ENCODE measurements around the gene NFKBIL1. TPM values are rescaled to one million over a fixed set of nuclear protein-coding genes. Genes with fewer than 3 reads are reported as not detected.

NFKBIL1 gene
- total RNA-seq, 1 donor from 2014 or later: 29.6 TPM

DNA sequence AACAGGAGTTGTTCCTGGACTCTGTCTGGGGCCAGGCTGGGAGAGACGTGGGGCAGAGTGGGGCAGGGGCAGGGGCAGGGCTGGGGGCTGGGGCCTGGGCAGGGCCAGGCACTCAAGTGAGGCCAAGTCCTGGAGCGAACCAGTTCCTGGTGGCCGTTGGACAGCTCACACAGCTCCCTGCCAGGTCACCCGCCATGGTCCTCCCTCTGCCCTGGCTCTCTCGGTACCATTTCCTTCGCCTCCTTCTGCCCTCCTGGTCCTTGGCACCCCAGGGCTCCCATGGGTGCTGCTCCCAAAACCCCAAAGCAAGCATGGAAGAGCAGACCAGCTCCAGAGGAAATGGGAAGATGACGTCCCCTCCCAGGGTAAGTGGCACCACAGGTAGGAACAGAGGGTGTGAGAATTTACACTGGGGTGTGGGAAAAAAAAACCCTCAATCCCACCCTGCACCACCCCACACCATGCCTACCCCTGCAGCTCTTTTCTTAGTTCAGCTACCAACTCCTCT lies 18.5 kb upstream of the NFKBIL1 start, which contains the start of gene MCCD1:
MCCD1 (plus strand) TSS at position 142 of the 508 bp plus-strand sequence; CDS start at position 195, 53 bp downstream.
- H3K4me3 Mint-ChIP-seq (ENCODE audit: unreplicated experiment): no peak within 1 kb of the TSS

DNA sequence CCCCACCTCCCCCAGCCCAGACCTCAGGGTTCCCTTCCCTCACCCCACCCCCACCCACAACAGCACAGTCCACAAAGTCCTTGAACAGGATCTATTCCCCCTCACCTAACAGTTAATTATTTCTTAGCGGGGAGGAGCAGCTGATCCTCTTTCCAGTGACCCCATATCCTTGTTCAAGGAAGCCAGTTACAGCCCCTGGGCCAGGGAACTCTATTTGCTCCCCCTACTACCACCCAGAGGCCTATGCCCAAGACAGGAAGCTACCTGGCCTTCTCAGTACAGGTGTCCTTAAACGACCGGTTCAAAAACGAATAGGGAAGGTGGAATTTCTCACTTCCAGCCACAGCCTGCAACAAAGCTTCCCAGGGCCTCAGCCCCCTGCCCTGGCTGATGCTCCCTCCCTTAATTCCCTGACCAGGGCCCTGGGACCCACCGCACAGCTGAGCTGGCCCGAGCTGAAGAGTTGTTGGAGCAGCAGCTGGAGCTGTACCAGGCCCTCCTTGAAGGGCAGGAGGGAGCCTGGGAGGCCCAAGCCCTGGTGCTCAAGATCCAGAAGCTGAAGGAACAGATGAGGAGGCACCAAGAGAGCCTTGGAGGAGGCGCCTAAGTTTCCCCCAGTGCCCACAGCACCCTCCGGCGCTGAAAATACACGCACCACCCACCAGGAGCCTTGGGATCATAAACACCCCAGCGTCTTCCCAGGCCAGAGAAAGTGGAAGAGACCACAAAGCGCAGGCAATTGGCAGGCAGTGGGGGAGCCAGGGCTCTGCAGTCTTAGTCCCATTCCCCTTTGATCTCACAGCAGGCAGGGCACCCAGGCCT lies 17.9 kb upstream of the NFKBIL1 start:
- Mint-ChIP-seq H3K4me1 (ENCODE audit: low read depth) (peaks cover 7% of the 10 kb centered on the region), H3K9me3 (ENCODE audit: low read depth) (no peaks in the 10 kb centered on the region), H3K27me3 (ENCODE audit: low read depth) (no peaks in the 10 kb centered on the region), H3K4me3 (ENCODE audit: unreplicated experiment) (no peak overlapping the region), H3K27ac (ENCODE audit: unreplicated experiment) (no peak overlapping the region), H3K36me3 (ENCODE audit: low read depth) (peaks cover 30% of the 10 kb centered on the region)
- TF ChIP-seq, protein P1, sequence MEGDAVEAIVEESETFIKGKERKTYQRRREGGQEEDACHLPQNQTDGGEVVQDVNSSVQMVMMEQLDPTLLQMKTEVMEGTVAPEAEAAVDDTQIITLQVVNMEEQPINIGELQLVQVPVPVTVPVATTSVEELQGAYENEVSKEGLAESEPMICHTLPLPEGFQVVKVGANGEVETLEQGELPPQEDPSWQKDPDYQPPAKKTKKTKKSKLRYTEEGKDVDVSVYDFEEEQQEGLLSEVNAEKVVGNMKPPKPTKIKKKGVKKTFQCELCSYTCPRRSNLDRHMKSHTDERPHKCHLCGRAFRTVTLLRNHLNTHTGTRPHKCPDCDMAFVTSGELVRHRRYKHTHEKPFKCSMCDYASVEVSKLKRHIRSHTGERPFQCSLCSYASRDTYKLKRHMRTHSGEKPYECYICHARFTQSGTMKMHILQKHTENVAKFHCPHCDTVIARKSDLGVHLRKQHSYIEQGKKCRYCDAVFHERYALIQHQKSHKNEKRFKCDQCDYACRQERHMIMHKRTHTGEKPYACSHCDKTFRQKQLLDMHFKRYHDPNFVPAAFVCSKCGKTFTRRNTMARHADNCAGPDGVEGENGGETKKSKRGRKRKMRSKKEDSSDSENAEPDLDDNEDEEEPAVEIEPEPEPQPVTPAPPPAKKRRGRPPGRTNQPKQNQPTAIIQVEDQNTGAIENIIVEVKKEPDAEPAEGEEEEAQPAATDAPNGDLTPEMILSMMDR (IDR thresholded peaks at IDR 0.05): no peak
- DNase-seq (ENCODE audit: low spot score): no peak

More for the DNA sequence above, 18.5 kb upstream of the NFKBIL1 start, which contains the start of gene MCCD1:
- TF ChIP-seq, protein P1 (IDR thresholded peaks at IDR 0.05): no peak
- peaks cover 28% of the 10 kb centered on the region for H3K36me3 Mint-ChIP-seq (ENCODE audit: low read depth)
- H3K4me1 Mint-ChIP-seq (ENCODE audit: low read depth): peaks cover 7% of the 10 kb centered on the region
- H3K9me3 Mint-ChIP-seq (ENCODE audit: low read depth): no peaks in the 10 kb centered on the region
- H3K27me3 Mint-ChIP-seq (ENCODE audit: low read depth): no peaks in the 10 kb centered on the region
- peak within 1 kb of the TSS; percentile 81 for H3K27ac Mint-ChIP-seq (ENCODE audit: unreplicated experiment)
- DNase-seq (ENCODE audit: low spot score): no peak

DNA sequence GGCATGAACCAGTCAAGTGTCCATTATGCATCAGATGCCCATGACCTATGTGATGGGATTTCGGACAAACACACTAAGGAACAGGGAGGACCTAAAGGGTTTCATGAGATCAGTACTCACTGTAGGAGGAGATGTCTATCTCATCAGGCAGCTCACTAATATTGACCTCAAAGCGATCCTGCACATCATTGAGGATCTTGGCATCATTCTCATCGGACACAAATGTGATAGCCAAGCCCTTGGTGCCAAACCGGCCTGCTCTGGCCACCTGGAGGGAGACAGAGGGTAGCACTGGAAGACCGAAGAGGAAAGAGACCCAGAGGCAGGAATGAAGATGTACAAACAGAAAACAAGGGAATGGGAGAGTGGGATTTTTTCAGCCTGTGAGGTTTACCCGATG lies 16.7 kb upstream of the NFKBIL1 start:
- H3K4me3 Mint-ChIP-seq (ENCODE audit: unreplicated experiment): no peak overlapping the region
- DNase-seq (ENCODE audit: low spot score): no peak
- H3K4me1 Mint-ChIP-seq (ENCODE audit: low read depth): peaks cover 7% of the 10 kb centered on the region
- H3K36me3 Mint-ChIP-seq (ENCODE audit: low read depth): peaks cover 39% of the 10 kb centered on the region
- no peaks in the 10 kb centered on the region for H3K9me3 Mint-ChIP-seq (ENCODE audit: low read depth)
- H3K27me3 Mint-ChIP-seq (ENCODE audit: low read depth): no peaks in the 10 kb centered on the region
- TF ChIP-seq, protein P1 (IDR thresholded peaks at IDR 0.05): no peak
- H3K27ac Mint-ChIP-seq (ENCODE audit: unreplicated experiment): peak overlapping the region; percentile 30

DNA sequence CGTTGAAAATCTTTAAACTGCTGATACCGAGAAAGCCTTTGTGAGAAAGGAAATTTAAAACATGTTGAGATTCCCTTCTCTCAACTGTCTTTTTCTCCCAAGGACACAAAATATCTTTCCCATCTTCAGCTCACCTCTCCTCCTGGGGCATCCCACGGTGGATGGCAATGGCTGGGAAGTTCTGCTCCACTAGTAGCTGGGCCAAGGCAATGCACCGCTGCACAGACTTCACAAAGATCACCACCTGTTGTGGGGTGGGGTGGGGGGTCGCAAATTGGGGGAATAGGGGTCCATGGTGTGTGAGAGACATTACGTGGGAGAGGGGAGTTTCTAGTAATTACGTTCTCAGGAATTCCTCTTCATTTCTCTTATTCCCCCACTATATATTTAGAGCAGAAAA lies 16.2 kb upstream of the NFKBIL1 start:
- Mint-ChIP-seq H3K4me1 (ENCODE audit: low read depth) (peaks cover 4% of the 10 kb centered on the region), H3K27me3 (ENCODE audit: low read depth) (no peaks in the 10 kb centered on the region), H3K27ac (ENCODE audit: unreplicated experiment) (no peak overlapping the region), H3K36me3 (ENCODE audit: low read depth) (peaks cover 44% of the 10 kb centered on the region), H3K9me3 (ENCODE audit: low read depth) (no peaks in the 10 kb centered on the region), H3K4me3 (ENCODE audit: unreplicated experiment) (no peak overlapping the region)
- TF ChIP-seq, protein P1 (IDR thresholded peaks at IDR 0.05): no peak
- DNase-seq (ENCODE audit: low spot score): no peak

DNA sequence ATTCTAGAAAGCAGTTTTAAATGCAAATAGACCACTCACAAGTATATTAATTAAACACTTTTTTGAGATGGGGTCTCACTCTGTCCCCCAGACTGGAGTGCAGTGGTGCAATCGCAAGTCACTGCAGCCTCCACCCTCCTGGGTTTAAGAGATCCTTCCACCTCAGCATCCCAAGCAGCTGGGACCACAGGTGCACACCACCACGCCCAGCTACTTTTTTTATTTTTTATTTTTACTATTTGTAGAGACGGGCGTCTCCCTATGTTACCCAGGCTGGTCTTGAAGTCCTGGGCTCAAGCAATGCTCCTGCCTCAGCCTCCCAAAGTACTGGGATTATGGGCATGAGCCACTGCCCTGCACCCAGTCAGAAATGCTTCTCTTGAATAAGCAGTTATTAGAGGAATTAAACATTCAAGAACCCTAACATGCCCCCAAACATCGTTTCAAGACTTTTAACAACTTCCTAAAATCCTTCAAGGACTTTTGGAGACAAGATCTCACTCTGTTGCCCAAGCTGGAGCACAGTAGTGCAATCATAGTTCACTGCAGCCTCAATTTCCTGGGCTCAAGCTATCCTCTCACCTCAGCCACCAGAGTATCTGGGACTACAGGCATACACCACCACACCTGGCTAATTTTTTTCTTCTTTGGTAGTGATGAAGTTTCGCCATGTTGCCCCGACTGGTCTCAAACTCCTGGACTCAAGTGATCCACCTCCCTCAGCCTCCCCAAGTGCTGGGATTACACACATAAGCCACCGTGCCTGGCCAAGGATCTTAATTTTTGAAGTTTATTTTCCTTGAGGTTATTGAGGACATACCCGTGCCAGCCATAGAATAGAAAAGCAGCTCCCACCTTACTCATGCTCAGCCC lies 15.4 kb upstream of the NFKBIL1 start:
- peaks cover 49% of the 10 kb centered on the region for H3K36me3 Mint-ChIP-seq (ENCODE audit: low read depth)
- TF ChIP-seq, protein P1 (IDR thresholded peaks at IDR 0.05): no peak
- no peak overlapping the region for H3K4me3 Mint-ChIP-seq (ENCODE audit: unreplicated experiment)
- H3K27ac Mint-ChIP-seq (ENCODE audit: unreplicated experiment): no peak overlapping the region
- H3K4me1 Mint-ChIP-seq (ENCODE audit: low read depth): peaks cover under 1% of the 10 kb centered on the region
- no peaks in the 10 kb centered on the region for H3K9me3 Mint-ChIP-seq (ENCODE audit: low read depth)
- H3K27me3 Mint-ChIP-seq (ENCODE audit: low read depth): no peaks in the 10 kb centered on the region
- DNase-seq (ENCODE audit: low spot score): no peak

Data from chondrocyte (in vitro differentiated cells).